Stimulated activated CD4-positive, alpha-beta T cell treated with anti-CD3 and anti-CD28 coated beads, Interleukin-1b, Interleukin-23, amount 100 ng/mL, for 24 hours (primary cell): ENCODE data around the gene RNF113B.
A peak's percentile ranks its signal among the peaks of the same experiment; 100 is the strongest.

Experiments used
- DNase-seq, 4 experiments: peaks; one replicate each; pipeline ENCODE4 v3.0.0-alpha.2; 2020; ENCODE audit warnings: low read depth in 4 of 4, low spot score in 1 of 4

Gene RNF113B

GRCh38 chr13:98142380-98143156 lies 34.5 kb downstream of the RNF113B start, which contains the start of gene FARP1:
Gene FARP1, plus strand, starts transcription at chr13:98143094. Its CDS starts 70,149 bp downstream, at chr13:98213243.
- peak in 1 of 4 experiments; percentile 28 for DNase-seq

GRCh38 chr13:98141509-98142379 lies 35.3 kb downstream of the RNF113B start:
- DNase-seq, result no peak

- DNase-seq, result no peak
These were observed 36.0 kb downstream of the RNF113B start for GRCh38 chr13:98141091-98141490.

GRCh38 chr13:98134901-98135300 lies 42.2 kb downstream of the RNF113B start:
- no peak for DNase-seq

GRCh38 chr13:98133946-98134345 lies 43.1 kb downstream of the RNF113B start:
- no peak for DNase-seq

- DNase-seq, result no peak
These were observed 47.9 kb downstream of the RNF113B start for GRCh38 chr13:98129059-98129746.
